Stomach smooth muscle (tissue), 2 donors: ENCODE data around the gene EPS8L2.
"Not testable (repeated sequence)": the region's sequence is repeated elsewhere in the genome, so short reads cannot be mapped to it uniquely, and the experiment has no call there.

ENCODE experiments used
- H3K27ac ChIP-seq: one replicate; pipeline ENCODE4 v1.7.0; 2013; ENCODE audit warnings: mild to moderate bottlenecking, low read length, inconsistent platforms
- H3K27me3 ChIP-seq, 2 donors: one replicate each; pipeline ENCODE4 v1.7.0; 2013; ENCODE audit warnings: low read length in 2 of 2; ENCODE audit not compliant: insufficient read depth in 2 of 2, control insufficient read depth in 1 of 2
- H3K36me3 ChIP-seq, 2 donors: one replicate each; pipeline ENCODE4 v1.7.0; 2013; ENCODE audit warnings: low read length in 2 of 2; ENCODE audit not compliant: control insufficient read depth in 2 of 2, insufficient read depth in 2 of 2
- H3K4me1 ChIP-seq: one replicate; pipeline ENCODE4 v1.7.0; 2013; ENCODE audit warnings: low read length; ENCODE audit not compliant: control insufficient read depth, insufficient read depth
- H3K4me3 ChIP-seq, 2 donors: one replicate each; pipeline ENCODE4 v1.7.0; 2013; ENCODE audit warnings: low read length in 2 of 2
- H3K9ac ChIP-seq, 2 donors: one replicate each; pipeline ENCODE4 v1.7.0; 2013; ENCODE audit warnings: low read length in 2 of 2, mild to moderate bottlenecking in 1 of 2
- H3K9me3 ChIP-seq, 2 donors: one replicate each; pipeline ENCODE4 v1.7.0; 2013; ENCODE audit warnings: low read length in 2 of 2; ENCODE audit not compliant: control insufficient read depth in 2 of 2
- donor health status: healthy.
- donor health status: Pancreatic carcinoma.

Gene EPS8L2

DNA sequence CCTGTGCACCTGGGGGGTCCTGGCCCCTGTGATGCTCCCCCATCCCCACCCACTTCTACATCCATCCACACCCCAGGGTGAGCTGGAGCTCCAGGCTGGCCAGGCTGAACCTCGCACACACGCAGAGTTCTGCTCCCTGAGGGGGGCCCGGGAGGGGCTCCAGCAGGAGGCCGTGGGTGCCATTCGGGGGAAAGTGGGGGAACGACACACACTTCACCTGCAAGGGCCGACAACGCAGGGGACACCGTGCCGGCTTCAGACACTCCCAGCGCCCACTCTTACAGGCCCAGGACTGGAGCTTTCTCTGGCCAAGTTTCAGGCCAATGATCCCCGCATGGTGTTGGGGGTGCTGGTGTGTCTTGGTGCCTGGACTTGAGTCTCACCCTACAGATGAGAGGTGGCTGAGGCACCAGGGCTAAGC, 21.3 kb downstream of the EPS8L2 start:
- H3K27me3 ChIP-seq, result peaks cover 22 to 68% of the 10 kb centered on the region in 2 donors
- no peak overlapping the region for H3K27ac ChIP-seq
- H3K9me3 ChIP-seq, result no peaks in the 10 kb centered on the region
- no peak overlapping the region for H3K4me3 ChIP-seq
- H3K4me1 ChIP-seq, result peaks cover 25% of the 10 kb centered on the region
- H3K36me3 ChIP-seq, result no peaks in the 10 kb centered on the region
- no peak overlapping the region for H3K9ac ChIP-seq

- Histone ChIP-seq H3K27ac (no peak overlapping the region), H3K9me3 (no peaks in the 10 kb centered on the region), H3K36me3 (no peaks in the 10 kb centered on the region), H3K27me3 (peaks cover 22 to 63% of the 10 kb centered on the region in 2 donors), H3K4me1 (peaks cover 23% of the 10 kb centered on the region), H3K4me3 (no peak overlapping the region), H3K9ac (no peak overlapping the region)
Observed at GRCh38 chr11:727859-728748, 22.1 kb downstream of the EPS8L2 start.

DNA sequence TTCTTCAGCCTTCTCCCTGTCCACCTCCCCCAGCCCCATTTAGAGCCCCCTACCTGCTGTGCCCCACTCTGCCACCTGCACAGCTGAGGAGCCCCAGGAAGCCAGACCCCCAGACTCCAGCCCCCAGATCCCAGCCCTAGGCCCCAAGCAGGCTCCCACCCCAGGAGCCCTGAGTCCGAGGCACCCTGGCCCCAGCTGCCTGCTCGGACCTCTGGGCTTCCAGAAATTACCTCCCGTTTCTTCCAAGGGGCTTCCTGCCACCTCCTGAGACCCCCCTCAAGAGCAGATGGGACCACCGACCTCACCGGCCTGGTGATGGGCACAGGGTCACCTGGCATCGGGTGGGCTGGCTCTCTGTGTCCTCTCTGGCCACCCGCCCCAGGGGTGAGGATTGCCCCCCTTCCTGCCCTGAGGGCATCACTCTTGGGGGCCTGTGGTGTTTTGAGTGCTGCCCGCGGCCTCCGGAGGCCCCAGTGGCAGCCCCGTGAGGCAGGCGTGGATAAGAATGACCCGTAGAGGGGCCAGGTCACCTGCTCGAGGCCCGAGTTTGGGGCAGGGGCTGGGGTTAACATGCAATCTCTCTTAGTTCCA, 23.0 kb downstream of the EPS8L2 start:
- Histone ChIP-seq H3K27ac (no peak overlapping the region), H3K9me3 (no peaks in the 10 kb centered on the region), H3K36me3 (no peaks in the 10 kb centered on the region), H3K4me1 (peaks cover 23% of the 10 kb centered on the region), H3K9ac (no peak overlapping the region), H3K4me3 (no peak overlapping the region), H3K27me3 (peaks cover 22 to 54% of the 10 kb centered on the region in 2 donors)

DNA sequence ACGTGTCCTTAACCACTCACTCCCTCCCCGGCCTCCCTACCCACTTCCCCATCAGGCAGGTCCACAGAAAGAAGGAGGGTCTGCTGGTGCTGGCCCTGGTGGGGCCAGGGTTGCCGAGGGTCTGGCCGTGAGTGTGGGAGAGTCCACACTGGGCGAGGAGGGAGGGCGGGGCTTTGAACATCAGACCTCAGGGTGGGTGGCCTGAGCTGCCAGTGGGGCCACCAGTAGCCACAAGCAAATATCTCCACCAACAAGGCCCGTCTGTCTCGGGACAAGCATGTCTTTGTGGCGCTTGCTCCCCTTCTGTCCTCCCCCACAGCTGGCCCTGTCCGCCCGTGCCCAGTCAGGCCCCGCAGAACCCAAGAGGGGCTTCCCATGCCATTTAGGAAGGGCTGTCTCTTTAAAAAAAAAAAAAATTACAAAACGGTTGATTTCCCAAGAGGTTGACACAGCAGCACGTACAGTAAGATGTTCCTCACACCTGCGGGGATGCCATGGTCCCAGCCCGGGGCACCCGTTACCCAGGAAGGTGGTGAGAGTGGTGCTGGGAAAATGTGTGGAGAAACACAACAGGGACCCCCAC, 23.6 kb downstream of the EPS8L2 start:
- no peaks in the 10 kb centered on the region for H3K36me3 ChIP-seq
- H3K4me3 ChIP-seq, result no peak overlapping the region
- no peak overlapping the region for H3K9ac ChIP-seq
- H3K4me1 ChIP-seq, result peaks cover 23% of the 10 kb centered on the region
- H3K27ac ChIP-seq, result no peak overlapping the region
- no peaks in the 10 kb centered on the region for H3K9me3 ChIP-seq
- H3K27me3 ChIP-seq, result peaks cover 18 to 48% of the 10 kb centered on the region in 2 donors

GRCh38 chr11:733072-733471, 27.0 kb downstream of the EPS8L2 start:
- H3K27me3 ChIP-seq, result peaks cover 5 to 15% of the 10 kb centered on the region in 2 donors

DNA sequence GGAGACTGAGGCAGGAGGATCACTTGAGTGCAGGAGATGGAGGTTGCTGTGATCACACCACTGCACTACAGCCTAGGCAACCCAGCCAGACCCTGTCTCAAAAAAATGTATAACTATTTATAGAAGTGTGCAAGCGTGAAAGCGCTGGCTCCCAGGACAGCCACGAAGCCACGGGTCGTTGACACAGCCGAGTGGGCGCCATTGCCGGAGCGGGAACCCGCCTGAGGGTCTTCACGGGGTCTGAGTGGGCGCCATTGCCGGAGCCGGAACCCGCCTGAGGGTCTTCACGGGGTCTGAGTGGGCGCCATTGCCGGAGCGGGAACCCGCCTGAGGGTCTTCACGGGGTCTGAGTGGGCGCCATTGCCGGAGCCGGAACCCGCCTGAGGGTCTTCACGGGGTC, 28.5 kb downstream of the EPS8L2 start:
- not testable (repeated sequence) for H3K4me1 ChIP-seq, H3K9me3 ChIP-seq, H3K27ac ChIP-seq, H3K36me3 ChIP-seq, H3K9ac ChIP-seq, H3K4me3 ChIP-seq, H3K27me3 ChIP-seq

More at GRCh38 chr11:733072-733471, 27.0 kb downstream of the EPS8L2 start:
- Histone ChIP-seq H3K9me3 (no peaks in the 10 kb centered on the region), H3K4me1 (peaks cover 6% of the 10 kb centered on the region), H3K9ac (no peak overlapping the region), H3K36me3 (no peaks in the 10 kb centered on the region), H3K27ac (no peak overlapping the region), H3K4me3 (no peak overlapping the region)

GRCh38 chr11:737366-737765, 31.3 kb downstream of the EPS8L2 start:
- H3K27me3 ChIP-seq, result peaks cover 0 to 3% of the 10 kb centered on the region in 2 donors
- no peaks in the 10 kb centered on the region for H3K9me3 ChIP-seq
- no peak overlapping the region for H3K4me3 ChIP-seq
- no peaks in the 10 kb centered on the region for H3K4me1 ChIP-seq
- no peak overlapping the region for H3K9ac ChIP-seq
- H3K27ac ChIP-seq, result no peak overlapping the region
- H3K36me3 ChIP-seq, result no peaks in the 10 kb centered on the region

GRCh38 chr11:737899-738298, 31.9 kb downstream of the EPS8L2 start:
- H3K36me3 ChIP-seq, H3K27ac ChIP-seq, H3K9me3 ChIP-seq, H3K4me1 ChIP-seq, H3K4me3 ChIP-seq, H3K9ac ChIP-seq, H3K27me3 ChIP-seq: not testable (repeated sequence)

DNA sequence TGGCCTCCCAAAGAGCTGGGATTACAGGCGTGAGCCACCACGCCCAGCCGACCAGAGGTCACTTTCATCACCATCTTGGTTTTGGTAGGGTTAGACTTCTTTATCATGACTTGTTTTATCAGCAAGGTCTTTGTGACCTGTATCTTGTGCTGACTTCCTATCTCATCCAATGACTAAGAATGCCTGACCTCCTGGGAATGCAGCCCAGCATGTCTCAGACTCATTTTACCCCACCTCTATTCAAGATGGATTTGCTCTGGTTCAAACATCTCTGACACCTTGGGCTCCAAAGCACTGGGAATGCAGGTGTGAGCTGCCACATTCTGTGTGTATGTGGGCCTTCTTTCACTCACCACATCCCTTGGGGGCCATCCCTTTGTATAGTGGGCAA, 36.1 kb downstream of the EPS8L2 start:
- no peak overlapping the region for H3K9ac ChIP-seq

DNA sequence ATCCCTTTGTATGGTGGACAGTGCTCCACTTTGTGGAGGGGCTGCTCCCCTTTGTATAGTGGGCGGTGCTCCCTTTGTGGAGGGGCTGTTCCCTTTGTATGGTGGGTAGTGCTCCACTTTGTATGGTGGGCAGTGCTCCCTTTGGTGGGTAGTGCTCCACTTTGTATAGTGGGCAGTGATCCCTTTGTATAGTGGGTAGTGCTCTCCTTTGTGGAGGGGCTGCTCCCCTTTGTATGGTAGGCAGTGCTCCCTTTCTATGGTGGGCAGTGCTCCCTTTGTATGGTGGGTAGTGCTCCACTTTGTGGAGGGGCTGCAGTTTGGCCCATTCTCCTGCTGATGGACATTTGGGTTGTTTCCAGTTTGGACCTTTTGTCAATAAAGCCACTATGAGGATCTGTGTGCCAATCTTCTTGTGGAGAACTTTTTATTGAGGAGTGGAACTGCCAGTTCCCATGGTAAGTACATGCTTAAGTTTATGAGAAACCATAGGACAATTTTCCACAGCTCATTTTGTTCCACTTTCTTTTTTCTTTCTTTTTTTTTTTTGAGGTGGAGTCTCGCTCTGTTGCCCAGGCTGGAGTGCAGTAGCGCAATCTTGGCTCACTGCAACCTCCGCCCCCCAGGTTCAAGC, 36.7 kb downstream of the EPS8L2 start:
- Histone ChIP-seq H3K27ac (no peak overlapping the region), H3K27me3 (no peaks in the 10 kb centered on the region), H3K4me3 (no peak overlapping the region), H3K9me3 (no peaks in the 10 kb centered on the region), H3K4me1 (peaks cover 11% of the 10 kb centered on the region), H3K36me3 (no peaks in the 10 kb centered on the region), H3K9ac (no peak overlapping the region)

More for the DNA sequence above, 36.1 kb downstream of the EPS8L2 start:
- Histone ChIP-seq H3K27ac (no peak overlapping the region), H3K36me3 (no peaks in the 10 kb centered on the region), H3K4me1 (peaks cover 9% of the 10 kb centered on the region), H3K4me3 (no peak overlapping the region), H3K27me3 (peaks cover 0 to 3% of the 10 kb centered on the region in 2 donors), H3K9me3 (no peaks in the 10 kb centered on the region)
